NCI-H345 (cell line): ENCODE data around the gene MOB1B.
"Not testable (repeated sequence)": the region's sequence is repeated elsewhere in the genome, so short reads cannot be mapped to it uniquely, and the experiment has no call there.

Experiments
- DNase-seq: peaks from one replicate; lab custom pipeline; 2025; lab: John Stamatoyannopoulos, UW

MOB1B gene

DNA sequence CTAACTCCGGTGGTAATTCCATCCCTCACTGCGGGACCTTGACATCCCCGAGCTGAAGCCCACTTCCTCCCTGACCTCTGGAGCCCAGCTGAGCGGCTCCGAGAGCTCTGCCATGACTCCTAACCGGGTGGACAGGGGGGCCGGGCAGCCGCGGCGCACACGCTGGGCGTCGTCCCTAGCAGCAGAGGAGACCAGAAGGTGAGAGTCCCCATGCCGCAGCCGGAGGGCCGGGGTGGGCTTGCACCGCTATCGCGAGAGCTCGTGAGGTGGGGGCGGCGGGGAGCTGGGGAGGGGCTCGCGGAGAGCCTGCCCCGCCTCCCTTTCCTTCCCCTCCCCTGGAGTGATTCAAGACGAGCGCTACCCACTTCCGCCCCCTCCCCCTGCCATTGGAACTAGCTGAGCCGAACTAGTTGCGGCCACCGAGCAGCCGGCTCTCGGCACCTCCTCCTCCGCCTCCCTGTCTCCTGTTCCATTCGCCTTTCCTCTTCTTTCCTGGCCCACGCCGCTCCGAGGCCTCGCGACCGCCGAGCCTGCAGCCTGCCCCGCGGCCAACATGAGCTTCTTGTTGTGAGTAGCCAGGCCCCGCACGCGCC, at the start of gene MOB1B:
MOB1B (plus strand) TSS at position 386 of the 593 bp plus-strand sequence; CDS start at position 554, 168 bp downstream.
- peak; percentile 74 for DNase-seq

DNA sequence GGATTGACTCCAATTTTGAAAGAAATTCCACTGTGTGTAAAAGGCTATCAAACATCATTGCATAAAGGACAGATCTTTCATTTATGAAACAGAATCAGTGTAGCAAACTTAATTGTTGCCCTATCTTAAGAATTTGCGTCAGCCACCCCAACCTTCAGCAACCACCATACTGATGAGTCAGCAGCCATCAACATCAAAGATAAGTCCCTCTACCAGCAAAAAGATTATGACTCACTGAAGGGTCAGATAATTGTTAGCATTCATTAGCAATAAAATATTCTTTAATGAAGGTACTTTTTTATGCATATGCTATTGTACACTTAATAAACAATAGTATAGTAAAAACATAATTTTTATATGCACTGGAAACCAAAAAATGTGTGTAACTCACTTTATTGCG, 46.7 kb upstream of the MOB1B start:
- no peak for DNase-seq

DNA sequence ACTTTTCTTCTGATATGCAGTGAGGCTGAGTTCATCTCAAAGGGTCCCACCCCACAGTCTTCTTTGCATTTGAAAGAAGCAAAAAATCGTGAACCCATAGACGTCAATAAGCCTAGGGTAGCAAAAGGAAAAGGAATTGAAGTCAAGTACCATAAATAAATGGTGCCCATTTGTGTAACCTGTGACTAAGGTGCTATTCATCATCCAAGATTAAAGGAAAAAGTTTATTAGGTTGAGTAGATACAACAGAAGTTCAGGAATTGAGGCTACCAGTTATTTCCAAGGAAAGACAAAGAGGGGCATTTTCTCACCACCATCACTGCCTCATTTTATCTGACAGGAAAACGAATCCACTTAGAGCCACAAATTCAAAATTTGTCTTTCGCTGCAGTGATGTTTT, 43.7 kb upstream of the MOB1B start:
- no peak for DNase-seq

DNA sequence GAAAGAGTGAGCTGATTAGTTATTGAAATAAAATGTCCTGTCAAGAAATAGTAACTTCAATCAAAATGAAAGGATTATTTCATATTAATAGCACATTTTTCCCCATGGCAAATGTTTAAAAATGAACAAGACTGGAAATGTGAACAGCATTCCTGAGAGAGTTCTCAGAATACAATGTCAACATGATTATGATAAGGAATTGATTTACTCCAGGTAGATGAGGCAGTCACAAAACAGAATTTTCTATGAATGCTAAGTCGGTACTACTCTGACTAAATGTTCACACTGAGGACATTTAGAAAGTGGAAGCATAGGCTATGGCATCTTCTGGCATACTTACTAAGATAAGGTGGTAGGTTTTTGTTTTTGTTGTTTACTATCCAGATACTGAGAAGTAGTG, 43.1 kb upstream of the MOB1B start:
- no peak for DNase-seq

DNA sequence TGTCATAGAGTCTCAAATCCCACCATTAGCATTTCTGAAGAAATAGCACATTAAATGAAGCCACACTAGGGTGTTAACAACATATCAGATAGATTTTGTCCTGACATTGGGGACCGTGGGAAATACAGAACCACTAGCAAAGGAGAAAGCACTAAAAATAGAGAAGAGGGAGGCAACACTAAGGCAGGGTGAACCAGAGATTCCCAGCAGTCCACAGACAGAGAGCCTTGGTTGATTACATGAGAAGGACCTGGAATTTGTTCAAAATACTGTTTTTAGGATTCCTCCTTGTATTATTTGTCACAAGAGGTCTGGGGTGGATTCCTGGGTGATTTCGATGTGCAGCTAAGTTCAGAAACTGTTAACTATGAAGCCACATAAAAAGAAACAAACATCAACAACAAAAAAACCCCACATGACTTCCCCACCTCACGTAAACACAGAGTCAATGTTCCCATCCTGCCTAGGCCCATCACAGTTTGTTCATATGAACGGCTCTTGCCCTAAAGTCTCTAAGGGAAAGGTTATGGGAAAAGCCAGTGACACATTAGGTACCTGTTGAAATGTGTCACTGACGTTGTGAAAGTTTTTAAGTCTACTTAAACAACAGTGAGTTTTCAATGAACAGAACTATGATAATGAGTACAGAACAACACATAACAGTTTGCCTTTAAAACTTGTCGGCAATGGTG, 38.9 kb upstream of the MOB1B start:
- no peak for DNase-seq

DNA sequence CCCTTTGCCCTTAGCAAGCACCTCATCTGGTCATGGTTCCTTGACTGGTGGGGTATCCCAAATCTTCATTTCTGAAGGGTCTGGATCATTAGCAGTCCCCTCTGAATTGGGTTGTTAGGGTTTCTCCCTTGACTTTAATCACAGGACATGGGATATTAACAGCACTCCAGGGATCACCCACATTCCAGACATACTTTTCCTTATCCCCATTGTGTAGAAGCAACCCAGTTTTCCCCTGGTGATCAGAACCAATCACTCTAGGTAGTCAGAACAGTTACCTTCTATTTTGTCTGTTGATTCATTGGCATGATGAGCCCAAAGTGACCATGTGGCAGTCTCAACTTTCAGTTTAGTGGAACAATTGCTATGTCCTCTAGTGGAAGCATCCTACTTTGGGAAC, 33.4 kb upstream of the MOB1B start:
- no peak for DNase-seq

DNA sequence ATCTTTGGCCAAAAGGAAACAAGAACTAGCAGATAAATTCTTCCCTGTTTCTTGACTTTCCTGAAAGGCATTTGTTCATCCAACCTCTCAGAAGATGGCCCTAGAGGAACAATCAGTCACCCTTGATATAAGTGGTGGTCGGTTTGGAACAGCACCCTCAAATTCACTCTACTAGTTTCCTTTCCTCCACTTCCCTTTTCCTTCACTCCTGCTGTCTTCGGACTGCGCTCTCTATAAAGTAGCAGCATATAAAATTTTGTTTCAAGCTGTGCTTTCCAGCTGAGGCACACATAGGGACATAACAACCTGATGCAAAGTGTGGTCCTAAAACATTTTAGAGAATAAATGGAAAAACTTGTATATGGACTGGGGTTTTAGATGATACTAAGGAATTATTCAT, 29.0 kb upstream of the MOB1B start:
- DNase-seq, result no peak

DNA sequence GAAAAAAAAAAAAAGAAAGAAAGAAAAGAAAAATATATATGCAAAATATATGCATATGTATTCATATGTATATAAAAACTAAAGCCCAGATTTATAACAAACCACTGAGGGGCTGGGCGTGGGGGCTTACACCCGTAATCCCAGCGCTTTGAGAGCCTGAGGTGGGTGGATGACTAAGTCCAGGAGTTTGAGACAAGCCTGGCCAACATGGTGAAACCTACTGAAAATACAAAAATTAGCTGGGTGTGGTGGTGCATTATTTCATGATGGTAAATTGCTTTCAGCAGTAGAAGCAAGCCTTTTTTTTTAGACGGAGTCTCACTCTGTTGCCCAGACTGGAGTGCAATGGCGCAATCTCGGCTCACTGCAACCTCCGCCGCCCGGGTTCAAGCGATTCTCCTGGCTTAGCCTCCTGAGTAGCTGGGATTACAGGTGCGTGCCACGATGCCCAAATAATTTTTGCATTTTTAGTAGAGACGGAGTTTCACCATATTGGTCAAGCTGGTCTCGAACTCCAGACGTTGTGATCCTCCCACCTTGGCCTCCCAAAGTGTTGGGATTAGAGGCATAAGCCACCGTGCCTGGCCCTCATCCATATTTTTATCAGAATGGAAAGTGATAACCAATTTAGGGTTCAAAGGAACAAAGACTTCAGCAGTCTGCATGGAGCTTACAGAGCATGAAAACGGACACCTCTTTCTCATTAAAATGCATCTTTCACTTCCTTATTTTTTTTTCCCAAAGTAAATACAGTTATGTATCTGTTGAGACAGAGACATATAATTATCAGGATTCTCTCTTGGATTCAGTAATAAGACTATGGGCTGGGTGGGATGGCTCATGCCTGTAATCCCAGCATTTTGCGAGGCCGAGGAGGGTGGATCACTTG, 27.7 kb upstream of the MOB1B start:
- no peak for DNase-seq

DNA sequence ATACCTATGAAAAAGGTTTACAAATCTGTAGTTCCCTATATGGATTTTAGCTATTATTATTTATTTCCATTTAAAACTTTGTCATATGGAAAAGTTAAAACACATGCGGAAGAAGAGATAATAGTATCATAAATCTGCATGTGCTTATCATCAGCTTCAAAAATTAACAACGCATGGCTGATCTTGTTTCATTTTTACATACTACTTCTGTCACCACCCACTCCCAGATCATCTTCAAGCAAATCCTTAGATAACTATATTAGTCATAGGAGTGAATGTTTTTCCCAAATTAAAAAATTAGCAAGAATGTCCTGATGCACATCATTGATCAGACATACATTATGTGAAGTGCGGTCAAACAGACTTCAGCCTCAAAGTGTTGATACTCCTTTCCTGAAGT, 24.6 kb upstream of the MOB1B start:
- DNase-seq, result no peak

DNA sequence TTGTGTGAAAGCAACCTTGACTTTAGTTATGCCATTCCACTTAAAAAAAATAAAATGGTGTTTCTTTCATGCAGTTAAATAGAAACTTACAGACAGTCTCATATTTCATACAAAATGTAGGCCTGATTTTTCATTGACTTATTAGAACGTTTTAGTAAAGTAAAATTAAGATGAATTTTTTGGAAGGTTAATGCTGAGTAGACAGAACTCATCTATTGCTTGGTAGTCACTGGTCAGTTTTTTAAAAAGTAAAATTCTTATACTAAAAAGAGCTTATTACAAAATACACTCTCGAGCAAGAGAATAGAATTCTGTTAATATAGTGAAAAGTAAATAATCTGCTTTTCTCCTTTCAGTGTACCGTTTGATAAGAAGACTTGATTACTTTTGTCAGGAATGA, 21.4 kb upstream of the MOB1B start:
- no peak for DNase-seq

DNA sequence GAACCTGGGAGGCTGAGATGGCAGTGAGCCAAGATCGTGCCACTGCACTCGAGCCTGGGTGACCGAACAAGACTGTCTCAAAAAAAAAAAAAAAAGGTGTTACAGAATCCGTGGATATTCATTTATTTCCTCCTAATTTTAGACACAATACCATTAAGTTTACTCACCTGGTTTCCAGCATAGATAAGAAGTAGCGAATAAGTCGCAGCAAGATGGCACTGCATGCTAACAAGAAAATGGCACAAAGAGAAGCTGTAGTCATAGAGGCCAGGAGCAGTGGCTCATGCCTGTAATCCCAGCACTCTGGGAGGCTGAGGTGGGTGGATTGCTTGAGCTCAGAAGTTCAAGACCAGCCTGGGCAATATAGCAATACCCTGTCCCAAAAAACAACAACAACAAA, 17.0 kb upstream of the MOB1B start:
- DNase-seq, result peak; percentile 14

DNA sequence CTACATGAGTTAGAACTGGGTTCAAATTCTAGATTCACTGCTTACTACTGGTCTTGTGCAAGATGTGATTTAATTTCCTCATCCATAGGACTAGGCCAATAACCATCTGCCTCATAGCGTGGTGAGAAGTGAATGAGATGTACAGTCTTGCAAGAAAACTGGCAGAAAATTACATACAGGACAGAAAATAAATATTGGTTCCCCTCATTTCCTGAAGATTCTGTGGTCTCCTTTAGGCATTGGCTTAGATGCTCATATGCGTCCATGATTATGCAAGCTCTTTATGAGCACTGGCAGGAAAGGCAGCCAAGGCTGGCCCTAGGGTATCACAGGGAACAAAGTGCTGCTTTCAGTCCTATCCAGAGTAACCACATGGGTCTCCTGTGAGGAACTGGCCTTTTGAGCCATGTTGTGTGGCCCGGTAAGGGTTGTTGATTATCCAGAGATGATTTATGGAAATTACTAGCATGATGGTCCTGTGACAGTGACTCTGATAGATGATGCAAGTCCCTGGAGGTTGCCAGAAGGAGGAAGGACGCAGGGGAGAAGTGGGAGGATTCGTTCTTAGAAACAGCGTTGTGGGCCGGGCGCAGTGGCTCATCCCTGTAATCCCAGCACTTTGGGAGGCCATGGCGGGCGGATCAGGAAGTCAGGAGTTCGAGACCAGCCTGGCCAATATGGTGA, 9.9 kb upstream of the MOB1B start:
- DNase-seq, result no peak

DNA sequence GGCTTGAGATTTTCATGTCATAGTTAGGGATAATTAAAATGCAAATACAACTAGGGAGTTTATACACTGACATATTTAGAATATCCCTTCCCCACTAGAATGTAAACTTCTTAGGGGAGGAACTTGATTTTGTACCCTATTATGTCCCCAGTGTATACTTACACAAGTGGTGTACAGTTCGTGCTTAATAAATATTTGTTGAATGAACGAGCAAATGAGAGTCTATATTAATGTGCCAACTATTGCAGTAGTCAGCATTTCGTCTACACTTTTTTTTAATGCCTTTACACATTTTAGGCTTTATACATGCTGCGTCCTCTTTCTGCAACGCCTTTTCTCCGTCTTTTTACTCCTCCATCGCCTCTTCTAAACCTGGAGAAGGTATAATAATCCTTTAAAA, 8.4 kb upstream of the MOB1B start:
- DNase-seq, result no peak

DNA sequence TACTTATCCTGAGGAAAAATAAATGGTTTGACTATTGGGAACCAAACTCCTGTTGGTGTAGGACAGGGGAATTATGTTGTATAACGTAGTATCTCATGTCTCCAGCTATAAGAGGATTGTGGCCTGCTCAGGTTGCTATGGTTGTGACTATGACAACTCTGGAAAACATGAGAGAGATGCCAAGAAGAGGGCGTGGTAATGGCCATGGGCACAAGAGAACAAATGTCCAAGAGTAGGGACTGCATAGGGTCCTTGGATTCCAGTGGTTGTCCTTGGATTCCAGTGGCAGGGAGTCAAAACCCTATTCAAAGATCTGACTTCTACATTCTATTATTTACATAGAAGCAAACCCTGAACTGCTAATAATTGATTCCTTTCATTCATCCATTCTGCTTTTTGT, 6.8 kb upstream of the MOB1B start:
- no peak for DNase-seq

DNA sequence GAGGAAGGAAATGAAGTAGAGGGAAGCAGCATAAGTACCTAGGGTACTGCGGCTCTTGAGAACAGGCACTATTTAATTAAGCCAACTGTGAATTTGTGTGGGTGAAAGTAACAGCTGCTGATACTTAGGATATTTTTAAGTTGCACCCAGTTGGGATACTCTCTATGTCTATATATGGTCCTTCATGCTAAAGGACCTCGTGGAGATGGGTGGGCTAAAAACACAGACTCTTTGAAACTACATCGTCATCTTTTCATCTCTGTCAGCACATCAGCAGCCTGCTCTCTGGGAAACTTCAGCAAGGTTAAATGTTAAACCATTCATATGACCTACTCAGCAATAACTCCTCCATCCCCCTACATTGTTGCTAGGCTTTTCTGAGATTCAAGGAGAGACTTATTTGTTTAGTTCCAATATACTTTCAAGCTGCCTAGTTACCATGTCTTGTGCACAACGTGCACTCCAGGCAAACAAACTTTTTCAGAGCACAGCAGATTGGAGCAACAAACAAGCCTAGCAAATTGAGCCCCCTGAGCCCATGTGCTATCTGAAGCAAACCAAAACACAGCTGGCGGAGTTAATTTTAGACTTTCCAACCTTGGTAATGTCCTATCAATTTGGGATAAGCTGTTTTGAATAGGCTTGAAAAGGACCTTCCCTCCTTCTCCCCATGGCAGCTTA, 6.2 kb upstream of the MOB1B start:
- DNase-seq, result no peak

DNA sequence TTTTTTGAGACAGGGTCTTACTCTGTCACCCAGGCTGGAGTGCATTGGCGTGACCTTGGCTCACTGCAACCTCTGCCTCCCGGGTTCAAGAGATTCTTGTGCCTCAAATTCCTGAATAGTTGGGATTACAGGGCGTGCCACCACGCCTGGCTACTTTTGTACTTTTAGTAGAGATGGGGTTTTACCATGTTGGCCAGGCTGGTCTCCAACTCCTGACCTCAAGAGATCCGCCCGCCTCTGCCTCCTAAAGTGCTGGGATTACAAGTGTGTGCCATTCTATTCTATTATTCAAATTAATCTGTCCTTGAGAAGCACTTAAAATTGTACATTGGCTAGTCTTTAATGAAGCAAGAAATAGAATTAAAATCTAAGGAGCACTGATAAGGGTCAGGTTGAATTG, 3.6 kb upstream of the MOB1B start:
- DNase-seq, result not testable (repeated sequence)

DNA sequence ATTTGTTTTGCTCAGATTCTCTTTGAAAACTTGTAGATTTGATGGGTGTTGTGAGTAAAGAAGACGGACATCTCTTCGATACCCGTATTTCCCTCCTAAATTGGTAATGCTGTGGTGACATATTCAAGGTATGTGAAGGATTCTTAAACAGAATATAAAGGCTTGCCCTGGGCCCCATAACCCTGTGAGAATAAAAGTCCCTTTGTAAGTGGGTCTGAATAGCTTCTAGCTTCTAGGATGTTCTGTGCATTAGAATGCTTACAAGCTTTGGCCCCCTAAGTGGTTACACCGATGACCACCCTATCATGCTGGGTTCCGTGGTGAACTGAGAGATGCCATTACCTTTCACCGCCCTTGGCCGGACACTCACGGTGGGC, 574 bp upstream of the MOB1B start:
- DNase-seq, result no peak

DNA sequence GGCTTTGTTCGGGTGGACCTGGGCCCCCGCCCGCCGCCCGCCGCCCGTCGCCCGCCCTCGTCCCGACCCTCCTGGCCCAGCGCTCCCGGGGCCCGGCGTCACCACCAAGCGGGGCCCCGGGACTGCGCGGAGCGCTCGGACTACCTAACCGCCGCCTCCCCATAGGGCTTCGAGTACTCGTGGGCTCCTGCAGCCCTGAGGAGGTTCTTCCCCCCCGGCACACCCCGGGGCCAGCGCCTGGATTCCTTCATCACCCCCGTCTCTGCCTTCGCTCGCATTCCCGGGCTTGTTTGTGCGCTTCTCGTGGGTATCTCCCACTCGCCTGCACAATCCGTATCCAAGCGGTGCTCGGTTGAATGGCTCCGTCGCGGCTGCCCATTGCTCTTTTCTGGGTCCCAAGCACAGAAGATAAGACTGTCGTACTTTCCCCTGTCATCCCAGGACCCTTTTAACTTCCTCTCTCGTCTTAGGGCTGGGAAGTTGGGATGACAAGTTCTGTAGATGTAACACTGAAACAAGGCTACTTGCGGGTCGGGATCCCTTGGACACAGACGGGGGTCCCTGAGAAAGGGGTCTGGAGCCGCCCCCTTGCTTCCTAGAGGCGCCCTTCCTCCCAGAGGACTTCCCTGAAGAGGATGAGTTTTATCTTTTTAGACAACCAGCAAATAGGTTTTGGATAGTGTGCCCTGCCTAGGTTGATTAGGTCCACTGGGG, 565 bp downstream of the MOB1B start:
- peak; percentile 13 for DNase-seq

DNA sequence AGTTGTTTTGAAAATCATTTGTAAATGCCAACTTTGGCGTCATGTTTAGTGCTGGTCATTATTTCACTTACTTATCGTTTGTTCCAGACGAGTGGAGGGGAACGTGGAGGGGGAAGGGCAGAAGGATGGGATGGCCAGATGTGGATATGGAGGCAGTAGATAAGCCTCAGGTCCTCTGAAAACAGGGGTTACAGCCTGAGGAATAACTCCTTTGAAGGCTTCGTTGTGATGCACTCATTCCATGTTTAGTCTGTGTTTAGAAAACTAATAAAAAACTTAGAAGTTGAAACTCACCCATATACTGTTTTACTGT, 1.1 kb downstream of the MOB1B start:
- no peak for DNase-seq

DNA sequence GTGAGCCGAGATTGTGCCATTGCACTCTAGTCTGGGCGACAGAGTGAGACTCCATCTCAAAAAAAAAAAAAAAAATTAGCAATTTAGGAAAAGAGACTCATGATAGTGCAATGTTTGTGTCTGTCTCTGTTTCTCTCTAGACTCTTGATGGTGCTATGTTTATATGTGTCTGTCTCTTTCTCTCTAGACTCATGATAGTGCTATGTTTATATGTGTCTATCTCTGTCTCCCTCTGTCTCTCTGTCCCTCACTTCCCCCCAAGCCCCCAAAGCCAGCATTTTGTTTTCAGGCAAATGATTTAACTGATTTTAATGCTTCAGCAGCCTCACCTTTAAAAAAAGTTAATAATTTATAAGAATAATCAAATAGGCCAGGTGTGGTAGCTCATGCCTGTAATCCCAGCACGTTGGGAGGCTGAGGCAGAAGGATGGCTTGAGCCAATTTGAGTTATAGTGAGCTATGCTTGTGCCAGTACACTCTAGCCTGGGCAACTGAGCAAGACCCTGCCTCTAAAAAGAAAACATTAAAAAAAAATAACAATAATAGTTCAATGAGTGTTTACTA, 6.9 kb downstream of the MOB1B start:
- no peak for DNase-seq

DNA sequence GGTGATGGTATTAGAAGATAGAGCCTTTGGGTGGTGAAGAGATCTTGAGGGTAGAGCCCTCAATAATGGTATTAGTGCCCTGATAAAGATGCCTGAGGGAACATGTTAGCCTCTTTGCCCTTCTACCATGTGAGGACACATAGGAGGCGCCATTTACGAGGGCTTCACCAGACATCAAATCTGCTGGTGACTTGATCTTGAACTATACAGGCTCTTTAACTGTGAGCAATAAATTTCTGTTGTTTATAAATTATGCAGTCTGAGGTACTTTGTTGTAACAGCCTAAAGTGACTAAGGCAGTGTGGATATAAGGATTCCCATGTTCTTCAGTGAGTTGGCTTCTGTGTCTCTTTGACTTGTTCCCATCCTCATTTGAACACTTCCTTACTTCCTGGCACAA, 11.8 kb downstream of the MOB1B start:
- DNase-seq, result no peak
